Osteoblast (primary cell): ENCODE data around the gene PHKB. TPM values are rescaled to one million over a fixed set of nuclear protein-coding genes. Genes with fewer than 3 reads are reported as not detected.

Source experiments
- DNase-seq: peaks from one replicate; pipeline ENCODE4 v3.0.0; 2011; ENCODE audit warnings: low spot score, mixed read lengths; ENCODE audit not compliant: insufficient read length; ENCODE audit errors: missing footprints
- H2AFZ ChIP-seq: 2 replicates; pipeline ENCODE4 v1.6.0; 2011; ENCODE audit warnings: mild to moderate bottlenecking, low read length
- H3K27ac ChIP-seq: 2 replicates; pipeline ENCODE4 v1.5.1; 2011; ENCODE audit warnings: mild to moderate bottlenecking, low read depth, low read length, moderate library complexity
- H3K27me3 ChIP-seq: 2 replicates; pipeline ENCODE4 v1.6.0; 2012; ENCODE audit warnings: mild to moderate bottlenecking, control low read depth, inconsistent platforms, low read length, moderate library complexity; ENCODE audit not compliant: insufficient read depth
- H3K36me3 ChIP-seq: 2 replicates; pipeline ENCODE4 v1.5.1; 2011; ENCODE audit warnings: mild to moderate bottlenecking, low read length, control low read depth, moderate library complexity; ENCODE audit not compliant: insufficient read depth
- H3K4me1 ChIP-seq: 2 replicates; pipeline ENCODE4 v1.5.1; 2011; ENCODE audit warnings: mild to moderate bottlenecking, low read length, control low read depth, moderate library complexity; ENCODE audit not compliant: insufficient read depth
- H3K4me2 ChIP-seq: 2 replicates; pipeline ENCODE4 v1.6.0; 2011; ENCODE audit warnings: mild to moderate bottlenecking, low read length; ENCODE audit not compliant: insufficient read depth
- H3K4me3 ChIP-seq: fragments of 200-600 bp; sonication (generic); 3 replicates; pipeline ENCODE4 v1.5.1; 2012; ENCODE audit warnings: mild to moderate bottlenecking, low read length, inconsistent platforms; ENCODE audit not compliant: insufficient read depth
- H3K79me2 ChIP-seq: 2 replicates; pipeline ENCODE4 v1.6.0; 2012; ENCODE audit warnings: mild to moderate bottlenecking, low read length, control low read depth, inconsistent platforms; ENCODE audit not compliant: insufficient read depth
- H3K9me3 ChIP-seq: 2 replicates; pipeline ENCODE4 v1.5.1; 2011; ENCODE audit warnings: low read depth, low read length, control low read depth
- H4K20me1 ChIP-seq: 2 replicates; pipeline ENCODE4 v1.6.0; 2012; ENCODE audit warnings: mild to moderate bottlenecking, low read length, control low read depth; ENCODE audit not compliant: insufficient read depth
- total RNA-seq: library from RNA; depleted of rRNA; stranded (reverse); fragments of >200 nt; gene quantifications from 2 replicates; pipeline ENCODE4 v1.2.3, GENCODE V29; 2012
- TF ChIP-seq, protein P1 (sequence below): IDR thresholded peaks from 2 replicates; pipeline ENCODE4 v1.5.1; 2011; ENCODE audit warnings: mild to moderate bottlenecking, low read depth, low read length, moderate library complexity; ENCODE audit errors: extremely low read depth

Gene PHKB
- total RNA-seq, 1 donor: 76.4 TPM

DNA sequence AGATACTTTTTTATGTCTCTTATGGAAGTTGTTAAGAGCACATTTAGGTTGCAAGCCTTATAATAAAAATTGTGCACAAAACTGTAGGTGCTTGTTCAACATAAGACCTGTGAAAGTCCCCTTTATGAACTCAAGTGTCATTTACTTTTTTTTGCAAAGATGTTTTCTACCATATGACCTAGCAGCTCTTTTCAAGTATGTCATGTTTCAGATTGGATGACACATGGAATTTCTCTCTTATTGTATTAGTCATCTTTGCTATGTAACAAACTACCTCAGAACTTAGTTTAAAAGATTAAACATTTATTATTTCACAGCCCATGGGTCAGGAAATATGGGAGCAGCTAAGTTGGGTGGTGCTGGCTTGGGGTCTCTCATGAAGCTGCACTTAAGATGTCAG is 57.9 kb downstream of the PHKB start:
- TF ChIP-seq, protein P1, sequence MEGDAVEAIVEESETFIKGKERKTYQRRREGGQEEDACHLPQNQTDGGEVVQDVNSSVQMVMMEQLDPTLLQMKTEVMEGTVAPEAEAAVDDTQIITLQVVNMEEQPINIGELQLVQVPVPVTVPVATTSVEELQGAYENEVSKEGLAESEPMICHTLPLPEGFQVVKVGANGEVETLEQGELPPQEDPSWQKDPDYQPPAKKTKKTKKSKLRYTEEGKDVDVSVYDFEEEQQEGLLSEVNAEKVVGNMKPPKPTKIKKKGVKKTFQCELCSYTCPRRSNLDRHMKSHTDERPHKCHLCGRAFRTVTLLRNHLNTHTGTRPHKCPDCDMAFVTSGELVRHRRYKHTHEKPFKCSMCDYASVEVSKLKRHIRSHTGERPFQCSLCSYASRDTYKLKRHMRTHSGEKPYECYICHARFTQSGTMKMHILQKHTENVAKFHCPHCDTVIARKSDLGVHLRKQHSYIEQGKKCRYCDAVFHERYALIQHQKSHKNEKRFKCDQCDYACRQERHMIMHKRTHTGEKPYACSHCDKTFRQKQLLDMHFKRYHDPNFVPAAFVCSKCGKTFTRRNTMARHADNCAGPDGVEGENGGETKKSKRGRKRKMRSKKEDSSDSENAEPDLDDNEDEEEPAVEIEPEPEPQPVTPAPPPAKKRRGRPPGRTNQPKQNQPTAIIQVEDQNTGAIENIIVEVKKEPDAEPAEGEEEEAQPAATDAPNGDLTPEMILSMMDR: no peak
- no peak overlapping the region for H3K4me2 ChIP-seq
- peaks cover 5% of the 10 kb centered on the region for H3K36me3 ChIP-seq
- no peak overlapping the region for H2AFZ ChIP-seq
- no peaks in the 10 kb centered on the region for H3K79me2 ChIP-seq
- no peaks in the 10 kb centered on the region for H4K20me1 ChIP-seq
- no peak overlapping the region for H3K27ac ChIP-seq
- no peaks in the 10 kb centered on the region for H3K9me3 ChIP-seq
- DNase-seq: no peak
- H3K27me3 ChIP-seq: no peaks in the 10 kb centered on the region
- H3K4me1 ChIP-seq: no peaks in the 10 kb centered on the region
- no peak overlapping the region for H3K4me3 ChIP-seq

DNA sequence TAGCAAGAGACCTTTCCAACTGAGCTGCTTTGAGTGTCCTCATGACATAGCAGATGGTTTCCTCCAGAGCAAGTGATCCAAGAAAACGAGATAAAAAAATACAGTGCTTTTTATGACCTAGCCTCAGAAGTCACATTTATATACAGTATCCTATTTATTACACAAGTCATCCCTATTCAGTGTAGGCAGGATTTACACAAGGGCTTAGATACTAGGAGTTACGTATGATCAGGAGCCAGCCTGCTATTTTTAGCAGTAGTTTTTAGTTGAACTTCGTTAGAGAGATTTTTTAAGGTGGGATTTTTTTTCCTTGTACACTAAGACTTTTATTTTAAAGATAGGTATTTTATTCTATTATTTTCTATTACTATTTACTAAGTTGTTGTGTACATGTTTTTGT is 58.4 kb downstream of the PHKB start:
- Histone ChIP-seq H3K4me3 (no peak overlapping the region), H3K9me3 (no peaks in the 10 kb centered on the region), H3K27me3 (no peaks in the 10 kb centered on the region), H4K20me1 (no peaks in the 10 kb centered on the region), H3K79me2 (no peaks in the 10 kb centered on the region), H3K4me2 (no peak overlapping the region), H2AFZ (no peak overlapping the region), H3K36me3 (peaks cover under 1% of the 10 kb centered on the region), H3K27ac (no peak overlapping the region), H3K4me1 (no peaks in the 10 kb centered on the region)
- no peak for DNase-seq
- TF ChIP-seq, protein P1: no peak

DNA sequence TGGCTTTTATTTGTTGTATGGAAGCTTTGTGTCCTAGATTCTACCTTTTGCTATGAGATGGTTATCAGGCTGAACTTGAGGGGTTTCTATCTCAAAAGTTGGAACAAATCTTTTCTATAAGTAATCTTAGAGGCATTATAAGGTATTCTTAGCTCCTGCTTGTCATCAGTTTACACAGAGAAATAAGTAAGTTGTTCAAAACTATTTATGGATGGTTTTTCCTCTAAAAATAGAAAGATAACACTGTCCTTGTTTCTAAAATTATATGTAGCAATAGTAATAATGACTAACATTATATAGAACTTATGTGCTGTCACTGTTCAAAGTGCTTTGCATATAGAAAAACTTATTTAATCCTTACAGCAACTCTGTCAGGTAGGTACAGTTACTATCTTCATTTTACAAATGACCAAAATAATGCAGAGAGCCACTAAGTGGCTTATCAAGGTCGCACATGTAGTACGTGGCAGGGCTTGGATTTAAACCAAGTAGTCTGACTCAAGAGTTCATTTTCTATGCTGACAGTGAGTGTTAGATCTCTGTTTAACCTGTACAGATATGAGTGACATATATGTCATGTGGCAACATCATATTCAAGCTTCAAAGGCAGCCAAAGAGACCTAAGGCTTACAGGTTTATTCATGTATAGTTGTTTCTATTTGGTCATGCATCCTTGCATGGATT is 59.0 kb downstream of the PHKB start:
- Histone ChIP-seq H3K4me1 (no peaks in the 10 kb centered on the region), H3K9me3 (no peaks in the 10 kb centered on the region), H4K20me1 (no peaks in the 10 kb centered on the region), H3K4me2 (no peak overlapping the region), H3K27me3 (no peaks in the 10 kb centered on the region), H3K27ac (no peak overlapping the region), H3K79me2 (no peaks in the 10 kb centered on the region), H3K36me3 (no peaks in the 10 kb centered on the region), H2AFZ (no peak overlapping the region), H3K4me3 (no peak overlapping the region)
- TF ChIP-seq, protein P1: no peak
- no peak for DNase-seq

DNA sequence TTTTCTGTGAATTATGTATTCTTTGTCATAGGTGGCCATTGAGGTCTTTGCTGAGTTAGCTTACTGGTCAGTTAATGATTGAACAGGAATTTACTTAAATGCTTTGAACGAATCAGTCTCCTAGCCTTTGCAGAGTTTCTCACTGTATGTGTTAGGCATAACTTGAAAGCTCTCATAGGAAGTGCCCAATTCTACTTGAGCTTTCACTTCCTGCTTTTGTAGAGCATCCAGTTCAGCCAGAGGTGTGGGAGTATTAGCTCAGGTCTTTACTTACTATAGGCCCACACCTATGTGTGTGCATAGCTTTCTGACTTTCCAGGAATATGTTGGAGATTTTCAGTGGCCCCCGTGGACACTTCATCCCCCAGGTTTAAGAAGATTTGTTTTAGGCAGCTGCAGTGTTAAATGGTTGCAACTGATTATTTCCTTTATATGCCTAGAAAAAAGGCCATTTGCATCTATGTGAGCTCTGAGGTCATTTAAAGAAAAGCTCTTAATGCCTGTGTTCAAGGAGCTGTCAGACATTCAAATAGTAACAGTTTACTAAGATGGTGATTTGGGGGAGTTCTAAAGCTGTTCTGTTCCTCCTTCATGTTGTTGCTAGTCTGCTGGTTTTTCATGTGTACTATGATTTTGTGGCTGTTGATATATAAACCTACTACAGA is 62.3 kb downstream of the PHKB start:
- Histone ChIP-seq H3K4me1 (no peaks in the 10 kb centered on the region), H3K9me3 (no peaks in the 10 kb centered on the region), H3K4me3 (no peak overlapping the region), H3K27me3 (no peaks in the 10 kb centered on the region), H3K79me2 (no peaks in the 10 kb centered on the region), H3K27ac (no peak overlapping the region), H3K4me2 (no peak overlapping the region), H3K36me3 (no peaks in the 10 kb centered on the region), H4K20me1 (no peaks in the 10 kb centered on the region), H2AFZ (no peak overlapping the region)
- TF ChIP-seq, protein P1: no peak
- no peak for DNase-seq
